NCI-H82 (cell line): Measurements from ENCODE around the gene ERVH48-1.
"Not testable (repeated sequence)": the region's sequence is repeated elsewhere in the genome, so short reads cannot be mapped to it uniquely, and the experiment has no call there.

Experiments
- DNase-seq: peaks from one replicate; lab custom pipeline; 2025; lab: John Stamatoyannopoulos, UW

The ERVH48-1 gene

GRCh38 chr21:42925114-42925926, at the start of gene ERVH48-1:
Gene ERVH48-1 (minus strand): TSS chr21:42925630. CDS start chr21:42919006, 6,624 bp downstream.
- no peak for DNase-seq

GRCh38 chr21:42973991-42974831, 48.8 kb upstream of the ERVH48-1 start, which contains the start of gene PKNOX1:
Gene PKNOX1 (plus strand): TSS chr21:42974562. CDS start chr21:43004382, 29,820 bp downstream.
- peak; percentile 99 for DNase-seq

GRCh38 chr21:42973309-42973990, 48.0 kb upstream of the ERVH48-1 start:
- peak; percentile 92 for DNase-seq

GRCh38 chr21:42971897-42972275, 46.5 kb upstream of the ERVH48-1 start:
- no peak for DNase-seq

- no peak for DNase-seq
Measured at GRCh38 chr21:42970946-42971653, 45.7 kb upstream of the ERVH48-1 start.

- DNase-seq, result no peak
Measured at GRCh38 chr21:42969193-42969600, 43.8 kb upstream of the ERVH48-1 start.

- not testable (repeated sequence) for DNase-seq
Measured at GRCh38 chr21:42967616-42968015, 42.2 kb upstream of the ERVH48-1 start.

- no peak for DNase-seq
Measured at GRCh38 chr21:42965211-42965560, 39.8 kb upstream of the ERVH48-1 start.

- no peak for DNase-seq
Measured at GRCh38 chr21:42964546-42965210, 39.2 kb upstream of the ERVH48-1 start.

- DNase-seq, result no peak
Measured at GRCh38 chr21:42964086-42964485, 38.7 kb upstream of the ERVH48-1 start.

GRCh38 chr21:42962380-42963007, 37.1 kb upstream of the ERVH48-1 start:
- DNase-seq, result no peak

- no peak for DNase-seq
Measured at GRCh38 chr21:42959728-42960127, 34.3 kb upstream of the ERVH48-1 start.

- DNase-seq, result not testable (repeated sequence)
Measured at GRCh38 chr21:42958122-42958521, 32.7 kb upstream of the ERVH48-1 start.

- no peak for DNase-seq
Measured at GRCh38 chr21:42956824-42957630, 31.6 kb upstream of the ERVH48-1 start.

GRCh38 chr21:42951193-42951592, 25.8 kb upstream of the ERVH48-1 start:
- not testable (repeated sequence) for DNase-seq

GRCh38 chr21:42949094-42949755, 23.8 kb upstream of the ERVH48-1 start:
- DNase-seq, result not testable (repeated sequence)

GRCh38 chr21:42942244-42942643, 16.8 kb upstream of the ERVH48-1 start:
- DNase-seq, result no peak

- DNase-seq, result no peak
Measured at GRCh38 chr21:42941696-42942085, 16.3 kb upstream of the ERVH48-1 start.
